Measurements from ENCODE around the gene GPR84.
"Not testable (repeated sequence)": the region's sequence is repeated elsewhere in the genome, so short reads cannot be mapped to it uniquely, and the experiment has no call there.

Gene GPR84

GRCh38 chr12:54354271-54354670, 10.0 kb downstream of the GPR84 start:
- DNase-seq: not testable (repeated sequence)

- no peak for DNase-seq
These were observed 11.1 kb downstream of the GPR84 start for GRCh38 chr12:54352891-54353874.

- no peak for DNase-seq
These were observed 12.2 kb downstream of the GPR84 start for GRCh38 chr12:54352022-54352531.

GRCh38 chr12:54351341-54351740, 12.9 kb downstream of the GPR84 start:
- DNase-seq: no peak

- DNase-seq: no peak
These were observed 13.5 kb downstream of the GPR84 start for GRCh38 chr12:54350743-54351142.

GRCh38 chr12:54349679-54350078, 14.6 kb downstream of the GPR84 start:
- no peak for DNase-seq

GRCh38 chr12:54349036-54349435, 15.2 kb downstream of the GPR84 start:
- no peak for DNase-seq

GRCh38 chr12:54341378-54342300, 22.6 kb downstream of the GPR84 start:
- DNase-seq: peak; percentile 82

GRCh38 chr12:54340846-54341245, 23.4 kb downstream of the GPR84 start:
- DNase-seq: no peak

- no peak for DNase-seq
These were observed 25.5 kb downstream of the GPR84 start for GRCh38 chr12:54338698-54339296.

- no peak for DNase-seq
These were observed 26.2 kb downstream of the GPR84 start for GRCh38 chr12:54337854-54338650.

GRCh38 chr12:54337280-54337842, 26.9 kb downstream of the GPR84 start:
- no peak for DNase-seq

GRCh38 chr12:54333420-54334034, 30.8 kb downstream of the GPR84 start:
- DNase-seq: no peak

- no peak for DNase-seq
These were observed 32.8 kb downstream of the GPR84 start for GRCh38 chr12:54331461-54331860.

GRCh38 chr12:54330442-54330841, 33.8 kb downstream of the GPR84 start:
- DNase-seq: no peak

GRCh38 chr12:54329759-54330158, 34.5 kb downstream of the GPR84 start:
- no peak for DNase-seq

GRCh38 chr12:54328595-54329337, 35.5 kb downstream of the GPR84 start:
- DNase-seq: no peak

- not testable (repeated sequence) for DNase-seq
These were observed 38.7 kb downstream of the GPR84 start for GRCh38 chr12:54325442-54326109.

GRCh38 chr12:54324617-54325441, 39.5 kb downstream of the GPR84 start, which contains the start of gene COPZ1:
Gene COPZ1, plus strand, starts transcription at chr12:54325131. Its CDS starts 33 bp downstream, at chr12:54325164.
- DNase-seq: peak; percentile 99

All from NCI-H524 treated with DMSO at 0.1 percent for 48 hours (cell line).